PC-3 (cell line): Measurements from ENCODE around the gene CELF1.

ENCODE experiments used
- CTCF ChIP-seq: fragments of 300-600 bp; sonication (generic); conservative IDR thresholded peaks from 2 replicates; pipeline ENCODE4 v1.5.1; 2017; ENCODE audit warnings: antibody characterized with exemption, low read depth, mild to moderate bottlenecking, low read length
- EZH2phosphoT487 ChIP-seq: fragments of 300-600 bp; sonication (generic); IDR thresholded peaks from 2 replicates; pipeline ENCODE4 v1.6.1; 2018; ENCODE audit warnings: mild to moderate bottlenecking, antibody characterized with exemption, low read length, borderline replicate concordance

- TF ChIP-seq CTCF (no peak), EZH2phosphoT487 (no peak)
Observed at GRCh38 chr11:47500121-47500520, 52.8 kb downstream of the CELF1 start.
